ENCODE data around the gene SAPCD1.

GRCh38 chr6:31758281-31758680 lies 4.2 kb upstream of the SAPCD1 start:
- TF ChIP-seq CTCF (IDR thresholded peaks at IDR 0.05; ENCODE audit: insufficient read depth, low read length) (no peak), SPI1 (IDR thresholded peaks at IDR 0.05; ENCODE audit: borderline replicate concordance, low read depth) (no peak), GABPA (IDR thresholded peaks at IDR 0.05; ENCODE audit: low read depth) (no peak), REST (IDR thresholded peaks at IDR 0.05; ENCODE audit: insufficient replicate concordance, low read depth) (no peak)
